ENCODE measurements around the gene HSP90AB1.

The HSP90AB1 gene

DNA sequence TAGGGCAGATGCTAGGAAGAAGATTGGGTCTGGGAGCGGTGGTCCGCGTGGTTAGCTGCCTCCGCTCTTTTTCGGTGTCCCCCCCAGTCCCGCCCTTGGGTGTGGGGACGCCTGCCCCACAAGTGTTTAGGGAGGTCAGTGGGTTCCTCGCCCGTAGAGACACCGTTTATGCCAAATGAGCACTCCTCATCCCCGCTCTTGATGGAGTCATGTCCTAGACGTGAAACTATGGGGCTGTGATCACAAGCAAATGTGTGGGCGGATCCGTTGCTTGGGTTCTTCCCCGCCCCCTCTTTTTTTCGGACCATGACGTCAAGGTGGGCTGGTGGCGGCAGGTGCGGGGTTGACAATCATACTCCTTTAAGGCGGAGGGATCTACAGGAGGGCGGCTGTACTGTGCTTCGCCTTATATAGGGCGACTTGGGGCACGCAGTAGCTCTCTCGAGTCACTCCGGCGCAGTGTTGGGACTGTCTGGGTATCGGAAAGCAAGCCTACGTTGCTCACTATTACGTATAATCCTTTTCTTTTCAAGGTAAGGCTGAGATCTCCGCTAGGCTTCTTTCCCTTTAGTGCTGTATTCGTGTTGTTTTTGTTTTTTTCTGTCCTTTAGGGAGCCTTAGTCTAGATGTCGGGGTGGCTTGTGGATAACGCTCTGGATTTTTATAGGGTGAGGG lies at the start of gene HSP90AB1:
Gene HSP90AB1, plus strand, starts transcription at position 439 of the 675 bp plus-strand sequence. CDS start 1,529 bp downstream, outside the sequence.
- DNase-seq (ENCODE audit: low read depth in 2 of 2): peak; percentile 90 to 95

- DNase-seq (ENCODE audit: low read depth in 2 of 2): no peak
These were observed 48.2 kb upstream of the HSP90AB1 start for GRCh38 chr6:44198684-44199083.

DNA sequence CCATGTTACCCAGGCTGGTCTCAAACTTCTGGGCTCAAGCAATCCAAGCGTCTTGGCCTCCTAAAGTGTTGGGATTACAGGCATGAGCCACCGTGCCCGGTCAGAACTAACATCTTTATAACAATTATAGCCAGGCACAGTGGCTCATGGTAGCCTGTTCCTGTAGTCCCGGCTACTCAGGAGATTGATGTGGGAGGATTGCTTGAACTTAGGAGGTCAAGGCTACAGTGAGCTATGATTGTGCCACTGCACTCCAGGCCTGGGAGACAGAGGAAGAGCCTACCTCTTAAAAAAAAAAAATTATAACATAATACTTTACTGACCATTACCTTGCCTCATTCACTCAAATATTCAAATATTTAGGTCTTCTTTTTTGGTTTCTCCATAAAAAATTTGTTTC lies 47.0 kb upstream of the HSP90AB1 start:
- DNase-seq (ENCODE audit: low read depth in 2 of 2): no peak

DNA sequence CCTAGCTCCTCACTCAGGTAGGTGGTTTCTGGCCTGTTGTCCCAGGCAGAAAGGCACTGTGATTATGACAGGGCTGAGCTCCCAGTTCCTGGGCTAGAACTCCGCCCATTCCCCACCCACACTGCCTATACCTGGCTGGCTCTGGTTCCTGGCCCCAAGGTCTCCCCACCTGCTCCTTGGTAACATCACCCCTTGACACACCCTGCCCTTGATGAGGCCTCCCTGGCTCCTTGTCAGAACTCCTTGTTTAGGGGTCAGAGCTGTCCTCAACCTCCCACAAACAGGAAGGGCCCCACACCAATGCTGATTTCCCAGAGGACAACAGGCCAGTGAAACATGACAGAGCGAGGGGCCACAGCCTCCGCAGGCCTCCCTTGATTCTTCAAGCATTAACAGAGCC lies 45.7 kb upstream of the HSP90AB1 start:
- DNase-seq (ENCODE audit: low read depth in 2 of 2): no peak

GRCh38 chr6:44201638-44202303 lies 45.1 kb upstream of the HSP90AB1 start:
- no peak for DNase-seq (ENCODE audit: low read depth in 2 of 2)

DNA sequence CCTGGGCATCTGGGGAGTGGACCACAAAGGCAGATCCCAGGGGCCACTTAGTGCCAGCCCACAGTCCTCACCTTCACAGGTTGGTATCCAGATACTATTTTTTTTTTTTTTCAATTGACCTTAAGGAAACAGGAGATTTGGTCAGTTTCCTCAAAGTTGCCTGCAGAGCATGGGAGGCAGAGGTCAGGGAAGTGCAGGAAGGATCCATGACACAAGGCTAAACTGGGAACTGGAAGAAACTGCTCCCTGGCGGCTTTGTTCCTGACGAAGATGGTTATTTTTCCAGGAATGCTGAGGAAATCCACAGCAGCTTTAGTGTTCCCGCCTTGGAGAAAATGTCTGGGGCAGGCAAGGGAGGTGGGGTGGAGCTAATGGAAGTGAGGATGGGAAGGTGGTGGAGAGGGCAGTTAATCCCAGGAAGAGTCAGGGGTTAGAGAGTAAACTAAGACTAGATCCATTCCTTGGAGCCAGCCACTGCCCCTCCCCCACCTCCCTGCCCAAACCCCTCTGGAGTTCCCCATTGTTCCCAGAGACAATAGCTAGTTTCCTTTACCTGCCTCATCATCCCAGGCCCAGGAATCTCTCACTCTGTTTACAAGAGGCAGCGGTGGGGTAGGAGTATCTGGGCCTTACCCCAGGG lies 44.4 kb upstream of the HSP90AB1 start:
- DNase-seq (ENCODE audit: low read depth in 2 of 2): no peak

- no peak for DNase-seq (ENCODE audit: low read depth in 2 of 2)
These were observed 43.7 kb upstream of the HSP90AB1 start for GRCh38 chr6:44202972-44203750.

DNA sequence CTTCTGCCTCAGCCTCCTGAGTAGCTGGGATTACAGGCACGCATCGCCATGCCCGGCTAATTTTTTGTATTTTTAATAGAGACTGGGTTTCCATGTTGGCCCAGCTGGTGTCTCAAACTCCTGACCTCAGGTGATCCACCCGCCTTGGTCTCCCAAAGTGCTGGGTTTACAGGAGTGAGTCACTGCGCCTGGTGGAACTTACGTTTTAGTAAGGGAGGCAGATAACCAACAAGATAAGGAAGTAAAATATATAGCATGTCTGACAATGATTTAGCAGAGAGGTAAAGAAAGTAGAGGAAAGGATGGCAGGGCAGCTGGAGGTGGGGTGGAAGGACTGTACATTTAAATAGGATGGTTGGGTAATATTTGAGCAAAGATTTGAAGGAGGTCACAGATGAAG lies 42.9 kb upstream of the HSP90AB1 start:
- no peak for DNase-seq (ENCODE audit: low read depth in 2 of 2)

DNA sequence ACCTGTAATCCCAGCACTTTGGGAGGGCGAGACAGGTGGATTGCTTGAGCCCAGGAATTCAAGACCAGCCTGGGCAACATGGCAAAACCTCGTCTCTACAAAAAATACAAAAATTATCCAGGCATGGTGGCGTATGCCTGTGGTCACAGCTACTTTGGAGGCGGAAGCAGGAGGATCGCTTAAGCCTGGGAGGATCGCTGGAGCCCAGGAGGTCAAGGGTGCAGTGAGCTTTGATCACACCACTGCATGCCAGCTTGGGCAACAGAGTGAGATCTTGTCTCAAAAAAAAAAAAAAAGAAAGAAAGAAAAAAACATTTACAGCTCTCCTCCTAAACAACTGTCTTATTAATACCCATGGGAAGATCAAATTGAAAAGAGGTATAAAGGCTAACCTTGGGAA lies 38.9 kb upstream of the HSP90AB1 start:
- no peak for DNase-seq (ENCODE audit: low read depth in 2 of 2)

DNA sequence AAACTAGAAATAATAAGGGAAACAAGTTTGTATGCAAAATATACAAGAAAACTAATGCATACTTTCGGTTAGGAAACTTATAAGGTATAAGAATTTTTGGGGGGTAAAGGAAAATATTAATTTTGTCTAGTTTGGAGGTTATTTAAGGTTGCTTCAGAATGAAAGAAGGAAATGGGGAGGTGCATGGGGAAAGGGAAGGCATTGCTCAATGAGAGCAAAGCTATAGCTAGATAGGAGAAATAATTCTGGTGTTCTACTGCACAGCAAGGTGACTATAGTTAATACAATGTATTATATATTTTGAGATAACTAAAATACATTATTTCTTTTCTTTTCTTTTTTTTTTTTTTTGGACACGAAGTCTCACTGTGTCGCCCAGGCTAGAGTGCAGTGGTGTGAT lies 35.6 kb upstream of the HSP90AB1 start:
- no peak for DNase-seq (ENCODE audit: low read depth in 2 of 2)

DNA sequence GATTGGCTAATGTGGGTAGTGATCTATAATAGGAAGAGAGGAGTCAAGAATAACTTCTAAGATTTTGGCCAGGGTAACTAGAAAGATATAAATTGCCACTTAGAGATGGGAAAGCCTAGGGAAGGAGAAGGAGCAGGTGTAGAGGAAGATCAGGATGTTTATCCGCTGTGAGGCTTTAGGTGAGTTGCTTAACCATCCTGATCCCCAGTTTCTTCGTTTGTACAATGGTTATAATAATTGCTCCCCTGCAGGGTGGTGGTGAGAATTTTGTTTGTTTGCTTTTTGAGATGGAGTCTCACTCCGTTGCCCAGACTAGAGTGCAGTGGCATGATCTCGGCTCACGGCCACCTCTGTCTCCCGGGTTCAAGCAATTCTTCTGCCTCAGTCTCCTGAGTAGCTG lies 32.6 kb upstream of the HSP90AB1 start:
- no peak for DNase-seq (ENCODE audit: low read depth in 2 of 2)

- DNase-seq (ENCODE audit: low read depth in 2 of 2): no peak
These were observed 30.1 kb upstream of the HSP90AB1 start, which contains the start of gene MYMX for GRCh38 chr6:44216677-44217331. Gene MYMX, plus strand, starts transcription at chr6:44216926. Its CDS starts 546 bp downstream, at chr6:44217472.

DNA sequence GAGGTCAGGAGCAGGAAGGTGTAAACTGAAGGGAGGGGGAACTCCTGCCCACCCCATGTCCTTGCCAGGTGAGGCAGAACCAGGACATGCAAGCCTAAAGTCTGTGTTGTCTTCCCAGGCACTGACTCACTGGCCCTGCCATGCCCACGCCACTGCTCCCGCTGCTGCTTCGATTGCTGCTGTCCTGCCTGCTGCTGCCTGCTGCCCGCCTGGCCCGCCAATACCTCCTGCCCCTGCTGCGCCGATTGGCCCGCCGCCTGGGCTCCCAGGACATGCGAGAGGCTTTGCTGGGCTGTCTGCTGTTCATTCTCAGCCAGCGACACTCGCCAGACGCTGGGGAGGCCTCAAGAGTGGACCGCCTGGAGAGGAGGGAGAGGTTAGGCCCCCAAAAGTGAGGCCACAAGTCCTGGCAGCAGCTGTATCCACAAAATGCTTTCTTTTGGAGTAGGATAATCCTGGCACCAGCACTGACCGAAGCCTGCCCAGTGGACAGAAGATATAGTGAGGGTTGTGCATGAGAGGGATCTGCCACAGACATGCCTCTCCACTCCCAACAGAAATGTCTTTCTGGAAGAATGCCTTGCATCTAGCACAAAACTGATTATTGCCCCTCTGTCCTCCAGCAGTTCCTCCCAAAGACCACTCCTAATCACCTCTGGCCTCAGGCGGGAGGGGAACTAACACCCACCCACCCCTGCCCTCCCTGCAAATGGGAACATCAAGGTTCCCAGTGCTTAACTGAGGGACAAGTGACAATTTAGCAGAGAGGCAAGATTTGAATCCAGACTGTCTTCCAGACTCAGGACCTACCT lies 29.4 kb upstream of the HSP90AB1 start:
- no peak for DNase-seq (ENCODE audit: low read depth in 2 of 2)

- no peak for DNase-seq (ENCODE audit: low read depth in 2 of 2)
These were observed 27.7 kb upstream of the HSP90AB1 start for GRCh38 chr6:44219053-44219814.

DNA sequence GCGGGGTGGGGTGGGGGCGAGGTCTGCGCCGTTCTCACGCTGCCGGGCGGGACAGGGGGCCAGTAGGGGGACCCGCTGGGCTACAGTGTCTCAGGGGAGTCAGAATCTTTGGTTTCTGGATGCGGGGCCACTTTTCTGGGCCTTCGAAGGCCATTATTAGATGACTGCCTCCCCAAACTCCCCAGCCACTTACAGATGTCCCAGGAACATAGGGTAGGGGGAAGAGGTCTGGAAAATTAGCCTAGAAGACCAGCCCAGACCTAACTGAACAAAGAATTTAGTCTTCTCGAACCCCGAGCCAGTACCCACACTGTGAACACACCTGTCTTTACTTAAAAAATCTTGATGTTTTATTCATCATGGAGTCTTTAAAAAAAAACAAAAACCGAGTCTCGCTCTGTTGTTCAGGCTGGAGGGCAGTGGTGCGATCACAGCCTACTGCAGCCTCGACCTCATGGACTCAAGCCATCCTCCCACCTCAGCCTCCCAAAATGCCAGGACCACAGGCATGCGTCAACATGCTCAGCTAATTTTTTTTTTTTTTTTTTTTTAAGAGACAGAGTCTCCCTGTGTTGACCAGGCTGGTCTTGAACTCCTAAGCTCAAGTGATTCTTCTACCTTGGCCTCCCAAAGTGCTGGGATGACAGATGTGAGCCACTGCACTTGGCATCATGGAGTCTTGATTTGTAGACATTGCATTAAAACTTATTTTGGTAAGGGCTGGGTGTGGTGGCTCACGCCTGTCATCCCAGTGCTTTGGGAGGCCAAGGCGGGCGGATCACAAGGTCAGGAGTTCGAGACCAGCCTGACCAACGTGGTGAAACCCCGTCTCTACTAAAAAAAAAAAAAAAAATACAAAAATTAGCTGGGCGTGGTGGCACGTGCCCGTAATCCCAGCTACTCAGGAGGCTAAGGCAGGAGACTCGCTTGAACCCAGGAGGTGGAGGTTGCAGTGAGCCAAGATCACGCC lies 26.8 kb upstream of the HSP90AB1 start:
- DNase-seq (ENCODE audit: low read depth in 2 of 2): no peak

- DNase-seq (ENCODE audit: low read depth in 2 of 2): no peak
These were observed 26.0 kb upstream of the HSP90AB1 start for GRCh38 chr6:44220913-44221290.

- DNase-seq (ENCODE audit: low read depth in 2 of 2): peak; percentile 68 to 69
These were observed 25.5 kb upstream of the HSP90AB1 start for GRCh38 chr6:44221291-44221960.

- no peak for DNase-seq (ENCODE audit: low read depth in 2 of 2)
These were observed 25.0 kb upstream of the HSP90AB1 start for GRCh38 chr6:44221961-44222335.

All from stimulated activated CD4-positive, alpha-beta T cell treated with anti-CD3 and anti-CD28 coated beads, Interleukin-4, amount 100 ng/mL, for 48 hours (primary cell).